Heart left ventricle (tissue), 13 donors: ENCODE results near the gene KMT2B.

Experiments used
- CTCF ChIP-seq, 12 donors: fragments of 200-600 bp; sonication (generic) in 4 of 12; IDR thresholded peaks; one replicate each; pipeline versions ENCODE4 v1.5.0 to v1.8.0; 2018 to 2022; ENCODE audit warnings: antibody characterized with exemption in 12 of 12, mild to moderate bottlenecking in 5 of 12
- POLR2A ChIP-seq, 2 donors: fragments of 450-650 bp; IDR thresholded peaks; one replicate each; pipeline ENCODE4 v1.6.1; 2017; ENCODE audit warnings: antibody characterized with exemption in 2 of 2, mild to moderate bottlenecking in 2 of 2, moderate library complexity in 2 of 2
- donor health status: ischemic (EF 13 %, LVEDD 7.1; RV severe dilation, severe dysfunction).
- donor health status: DM: no; HTN: yes; CAD: no.
- donor health status: DM: no; HTN: no; CAD: no.
- donor health status: ischemic (EF 25% LVEDD 6.9; RV normal size, moderate dysfunction).
- donor health status: ischemic (EF 25% LVEDD 5.7; RV mildly dilated, moderate dysfunction).
- donor health status: ischemic (EF 35%, LVEDD 5.7; RV mildly dilated, moderate dysfunction).
- donor health status: nonischemic (EF 11% LVEDD 7.7; RV severe dilation, severe dysfunction).
- donor health status: DM: yes; HTN: yes; CAD: no.
- donor health status: PGD.
- donor health status: ischemic (EF 29% LVEDD 5.4; RV normal size, mild dysfunction).
- donor health status: nonischemic (EF 23%, LVEDD 6.1; RV moderate dilation, normal function).

DNA sequence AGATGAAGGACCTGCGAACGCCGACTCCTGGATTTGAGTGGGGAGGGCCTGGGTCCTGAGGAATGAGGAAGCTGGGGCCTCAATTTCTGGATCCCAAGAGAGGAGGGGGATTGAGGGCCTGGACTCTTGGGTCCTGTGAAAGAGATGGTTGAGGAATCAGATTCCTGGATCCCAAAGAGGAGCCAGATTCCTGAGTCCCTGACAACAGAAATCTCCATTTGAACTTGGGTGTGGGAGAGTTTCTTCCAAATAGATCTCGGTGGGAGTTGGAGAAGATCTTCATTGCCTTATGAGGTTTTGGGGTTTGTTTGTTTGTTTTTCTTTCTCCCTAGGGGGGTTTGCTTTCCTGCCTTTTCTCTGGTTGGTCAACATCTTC is 28.3 kb downstream of the KMT2B start:
- no peak for TF ChIP-seq CTCF (IDR thresholded peaks at IDR 0.05)
- no peak for TF ChIP-seq POLR2A (IDR thresholded peaks at IDR 0.05)
